CD4-positive, alpha-beta memory T cell (primary cell): Measurements from ENCODE around the gene DENND6B. TPM values are rescaled to one million over a fixed set of nuclear protein-coding genes. Genes with fewer than 3 reads are reported as not detected.

Source experiments
- CTCF ChIA-PET: fragments of 350-600 bp; sonication (Branson Sonifier 250); formaldehyde crosslinking; loops from one replicate; lab custom pipeline; 2021; ENCODE audit warnings: inconsistent platforms; ENCODE audit not compliant: partially characterized antibody; lab: Charles Lee
- POLR2A ChIA-PET: fragments of 350-600 bp; sonication (Branson Sonifier 250); formaldehyde crosslinking; loops from one replicate; lab custom pipeline; 2021; ENCODE audit not compliant: partially characterized antibody; lab: Charles Lee
- DNase-seq, 5 donors: peaks; one replicate each; pipeline versions ENCODE4 v3.0.0 to v3.0.0-alpha.2; 2020 to 2022; ENCODE audit warnings: mixed read lengths in 1 of 5
- H3K27ac ChIP-seq: one replicate; pipeline ENCODE4 v1.7.0; 2013; ENCODE audit warnings: low read depth, low read length
- H3K27me3 ChIP-seq: 2 replicates; pipeline ENCODE4 v1.7.0; 2013; ENCODE audit warnings: mild to moderate bottlenecking, low read length, moderate library complexity; ENCODE audit not compliant: insufficient read depth
- H3K36me3 ChIP-seq: 2 replicates; pipeline ENCODE4 v1.7.0; 2013; ENCODE audit warnings: mild to moderate bottlenecking, low read length, moderate library complexity; ENCODE audit not compliant: insufficient read depth
- H3K4me1 ChIP-seq: 2 replicates; pipeline ENCODE4 v1.7.0; 2013; ENCODE audit warnings: mild to moderate bottlenecking, low read length, moderate library complexity; ENCODE audit not compliant: insufficient read depth
- H3K4me3 ChIP-seq, 2 donors: one replicate each; pipeline ENCODE4 v1.7.0; 2013; ENCODE audit warnings: low read length in 2 of 2, mild to moderate bottlenecking in 1 of 2
- H3K9me3 ChIP-seq, 2 donors: one replicate each; pipeline ENCODE4 v1.7.0; 2013; ENCODE audit warnings: low read length in 2 of 2, control low read depth in 1 of 2; ENCODE audit not compliant: control insufficient read depth in 1 of 2
- H3K27ac Mint-ChIP-seq, 7 donors: one replicate each; pipeline ENCODE4 v1.8.0; 2020 to 2021; ENCODE audit warnings: mixed read lengths in 7 of 7, mild to moderate bottlenecking in 6 of 7, inconsistent platforms in 3 of 7, moderate library complexity in 3 of 7
- H3K27me3 Mint-ChIP-seq, 2 donors: one replicate each; pipeline ENCODE4 v1.8.0; 2020 to 2021; ENCODE audit warnings: mixed read lengths in 2 of 2
- H3K36me3 Mint-ChIP-seq, 2 donors: one replicate each; pipeline ENCODE4 v1.8.0; 2020 to 2021; ENCODE audit warnings: mixed read lengths in 2 of 2, inconsistent platforms in 1 of 2, mild to moderate bottlenecking in 1 of 2
- H3K4me1 Mint-ChIP-seq, 4 donors: one replicate each; pipeline ENCODE4 v1.8.0; 2020 to 2021; ENCODE audit warnings: mixed read lengths in 4 of 4, mild to moderate bottlenecking in 1 of 4
- H3K4me3 Mint-ChIP-seq, 8 donors: one replicate each; pipeline ENCODE4 v1.8.0; 2020 to 2021; ENCODE audit warnings: mixed read lengths in 8 of 8, mild to moderate bottlenecking in 7 of 8, moderate library complexity in 6 of 8, inconsistent platforms in 3 of 8
- H3K9me3 Mint-ChIP-seq, 8 donors: one replicate each; pipeline ENCODE4 v1.8.0; 2020 to 2021; ENCODE audit warnings: mixed read lengths in 8 of 8, mild to moderate bottlenecking in 5 of 8, inconsistent platforms in 3 of 8, moderate library complexity in 1 of 8
- intact Hi-C: fragments of 100-400 bp; cut with micrococcal nuclease; formaldehyde crosslinking; loops from one replicate; pipeline ENCODE4 v1.15.1; 2023
- polyA plus RNA-seq, 2 donors: library from polyadenylated mRNA; unstranded; fragments of 300-500 nt; fragmentation: Illumina TruSeq; gene quantifications; one replicate each; pipeline ENCODE4 v1.2.3, GENCODE V29; 2021
- total RNA-seq, 2 experiments: library from RNA; stranded (reverse); gene quantifications; one replicate each; pipeline ENCODE4 v1.2.3, GENCODE V29; 2021

Gene DENND6B
- total and polyA plus RNA-seq, 4 experiments from 2014 or later: 0.22 to 2.4 (median 0.94) TPM

DNA sequence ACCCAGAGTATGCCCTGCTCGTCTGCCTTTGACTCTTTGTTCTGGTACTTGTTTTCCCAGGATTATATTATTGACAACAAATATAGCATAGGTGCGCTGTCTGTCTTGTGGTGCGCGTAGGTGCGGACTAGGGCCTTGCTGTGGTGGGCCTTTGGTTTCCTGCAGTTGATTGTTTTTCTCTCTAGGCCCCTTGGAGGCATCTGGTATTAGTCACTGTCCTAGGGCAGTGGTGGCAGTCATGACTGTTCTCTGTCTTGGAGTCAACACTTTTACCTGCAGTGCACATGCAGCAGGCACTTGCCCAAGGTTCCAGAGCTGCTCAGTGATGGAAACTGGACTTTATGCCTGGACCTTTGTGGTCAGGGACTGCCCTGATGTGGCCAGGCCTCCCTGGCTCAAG, 34.9 kb upstream of the DENND6B start:
- peak overlapping the region in 6 of 7 donors; percentile 2 to 68 (median 36) for H3K27ac Mint-ChIP-seq
- no peaks in the 10 kb centered on the region for H3K27me3 Mint-ChIP-seq
- Histone ChIP-seq H3K36me3 (peaks cover 15% of the 10 kb centered on the region), H3K4me3 (no peak overlapping the region), H3K4me1 (peaks cover 21% of the 10 kb centered on the region), H3K27ac (no peak overlapping the region), H3K9me3 (no peaks in the 10 kb centered on the region), H3K27me3 (no peaks in the 10 kb centered on the region)
- H3K4me3 Mint-ChIP-seq: peak overlapping the region in 2 of 8 donors; percentile 8 to 23
- CTCF ChIA-PET: no interaction called here
- peaks cover 34 to 57% (median 42%) of the 10 kb centered on the region in 4 donors for H3K4me1 Mint-ChIP-seq
- peaks cover 17 to 25% of the 10 kb centered on the region in 2 donors for H3K36me3 Mint-ChIP-seq
- H3K9me3 Mint-ChIP-seq: peaks cover 0 to 2% (median 0%) of the 10 kb centered on the region in 8 donors
- intact Hi-C loops: no loop called here
- POLR2A ChIA-PET: no interaction called here
- DNase-seq: no peak

DNA sequence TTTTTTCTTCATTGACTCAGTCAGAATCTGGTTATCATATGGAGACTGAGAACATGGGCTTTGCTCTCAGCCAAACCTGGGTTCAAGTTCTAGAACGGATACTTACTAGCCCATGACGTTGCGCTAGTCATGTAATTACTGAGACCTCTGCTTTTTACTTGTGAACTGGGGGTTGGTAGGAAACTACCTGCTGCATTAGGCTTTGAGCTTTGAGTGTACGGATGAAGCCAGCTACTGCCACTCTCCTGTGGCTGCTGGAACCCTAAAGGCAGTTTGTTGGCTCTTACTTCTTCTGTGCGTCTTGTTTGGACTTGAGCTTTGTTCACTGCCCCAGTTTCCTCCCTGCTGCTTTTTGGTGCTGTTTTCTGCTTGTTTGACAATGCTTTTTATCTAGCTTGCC, 34.4 kb upstream of the DENND6B start:
- DNase-seq: no peak
- Histone ChIP-seq H3K9me3 (no peaks in the 10 kb centered on the region), H3K36me3 (peaks cover 15% of the 10 kb centered on the region), H3K27ac (no peak overlapping the region), H3K27me3 (no peaks in the 10 kb centered on the region), H3K4me1 (peaks cover 21% of the 10 kb centered on the region), H3K4me3 (no peak overlapping the region)
- ChIA-PET POLR2A (interaction anchor here (0.9 kb wide), 1 partner anchor 259 kb away, joined by 3 read pairs; no protein-coding TSS in a partner anchor), CTCF (no interaction called here)
- Mint-ChIP-seq H3K9me3 (peaks cover 0 to 2% (median 0%) of the 10 kb centered on the region in 8 donors), H3K4me1 (peaks cover 31 to 53% (median 40%) of the 10 kb centered on the region in 4 donors), H3K4me3 (peak overlapping the region in 3 of 8 donors; percentile 8 to 45 (median 23)), H3K27me3 (no peaks in the 10 kb centered on the region), H3K27ac (peak overlapping the region in 6 of 7 donors; percentile 2 to 77 (median 56)), H3K36me3 (peaks cover 17 to 25% of the 10 kb centered on the region in 2 donors)
- intact Hi-C loops: no loop called here

DNA sequence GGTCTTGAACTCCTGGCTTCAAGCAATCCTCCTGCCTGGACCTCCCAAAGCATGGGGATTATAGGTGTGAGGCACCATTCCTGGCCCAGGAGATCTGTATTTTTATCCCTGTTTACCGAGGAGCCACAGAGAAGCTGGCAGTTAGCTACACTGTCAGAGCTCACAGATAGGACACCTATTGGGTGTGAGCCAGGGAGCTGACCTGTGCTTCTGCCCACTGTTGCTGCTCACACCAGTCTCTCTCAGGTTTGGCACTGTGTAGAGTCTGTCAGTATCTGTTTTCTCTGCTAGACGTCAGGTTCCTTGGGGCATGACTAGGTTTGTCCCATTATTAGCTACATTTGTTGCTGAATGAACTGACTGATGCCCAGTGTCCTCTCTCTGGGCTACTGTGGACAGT, 33.8 kb upstream of the DENND6B start:
- Histone ChIP-seq H3K4me3 (no peak overlapping the region), H3K9me3 (no peaks in the 10 kb centered on the region), H3K27ac (no peak overlapping the region), H3K27me3 (no peaks in the 10 kb centered on the region), H3K4me1 (peaks cover 21% of the 10 kb centered on the region), H3K36me3 (peaks cover 15% of the 10 kb centered on the region)
- POLR2A ChIA-PET: interaction anchor here (0.9 kb wide), 1 partner anchor 260 kb away, joined by 3 read pairs; no protein-coding TSS in a partner anchor
- CTCF ChIA-PET: no interaction called here
- Mint-ChIP-seq H3K4me1 (peaks cover 28 to 48% (median 39%) of the 10 kb centered on the region in 4 donors), H3K9me3 (peaks cover 0 to 2% (median 0%) of the 10 kb centered on the region in 8 donors), H3K27me3 (no peaks in the 10 kb centered on the region), H3K36me3 (peaks cover 17 to 25% of the 10 kb centered on the region in 2 donors), H3K27ac (peak overlapping the region in 3 of 7 donors; percentile 71 to 77 (median 74)), H3K4me3 (no peak overlapping the region)
- intact Hi-C loops: no loop called here
- no peak for DNase-seq

DNA sequence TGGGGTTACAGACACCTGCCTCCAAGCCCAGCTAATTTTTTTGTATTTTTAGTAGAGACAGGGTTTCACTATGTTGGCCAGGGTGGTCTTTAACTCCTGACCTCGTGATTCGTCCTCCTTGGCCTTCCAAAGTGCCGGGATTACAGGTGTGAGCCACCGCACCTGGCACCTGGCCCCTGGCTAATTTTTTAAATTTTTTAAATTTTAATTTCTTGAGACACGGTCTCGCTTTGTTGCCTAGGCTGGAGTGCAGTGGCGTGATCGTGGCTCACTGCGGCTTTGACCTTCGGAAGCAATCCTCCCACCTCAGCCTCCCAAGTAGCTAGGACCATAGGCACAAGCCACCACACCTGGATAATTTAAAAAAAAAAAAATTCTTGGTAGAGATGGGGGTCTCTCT, 30.9 kb upstream of the DENND6B start:
- intact Hi-C loops: no loop called here

DNA sequence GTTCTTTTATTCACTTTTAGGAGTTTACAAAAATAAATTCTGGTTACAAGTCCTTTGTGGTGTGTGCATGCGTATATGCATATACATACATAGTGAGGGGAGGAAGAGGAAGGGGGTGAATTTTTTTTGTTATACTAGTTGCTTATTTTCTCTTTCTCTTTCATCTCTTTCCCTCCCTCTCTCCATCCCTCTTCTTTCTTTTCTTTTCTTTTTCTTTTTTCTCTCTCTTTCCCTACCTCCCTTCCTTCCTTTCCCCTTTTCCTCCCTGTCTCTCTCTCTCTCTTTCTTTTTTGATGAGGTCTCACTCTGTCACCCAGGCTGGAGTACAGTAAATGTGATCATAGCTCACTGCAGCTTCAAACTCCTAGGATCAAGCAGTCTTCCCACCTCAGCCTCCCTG, 30.4 kb upstream of the DENND6B start:
- peaks cover 21 to 29% (median 26%) of the 10 kb centered on the region in 4 donors for H3K4me1 Mint-ChIP-seq
- intact Hi-C loops: no loop called here
- H3K27ac Mint-ChIP-seq: peak overlapping the region in 3 of 7 donors; percentile 15 to 67 (median 27)
- no peaks in the 10 kb centered on the region for H3K27me3 ChIP-seq
- H3K9me3 ChIP-seq: no peaks in the 10 kb centered on the region
- POLR2A ChIA-PET: no interaction called here
- H3K4me3 ChIP-seq: no peak overlapping the region
- DNase-seq: no peak
- CTCF ChIA-PET: interaction anchor here (1.5 kb wide), 1 partner anchor 15 kb away, joined by 4 read pairs; no protein-coding TSS in a partner anchor
- H3K27ac ChIP-seq: no peak overlapping the region
- H3K36me3 Mint-ChIP-seq: peaks cover 12 to 28% of the 10 kb centered on the region in 2 donors
- H3K36me3 ChIP-seq: peaks cover 20% of the 10 kb centered on the region
- peaks cover 19% of the 10 kb centered on the region for H3K4me1 ChIP-seq
- no peak overlapping the region for H3K4me3 Mint-ChIP-seq
- peaks cover 0 to 2% (median 0%) of the 10 kb centered on the region in 8 donors for H3K9me3 Mint-ChIP-seq
- H3K27me3 Mint-ChIP-seq: no peaks in the 10 kb centered on the region

More for the DNA sequence above, 30.9 kb upstream of the DENND6B start:
- no peaks in the 10 kb centered on the region for H3K9me3 ChIP-seq
- no peaks in the 10 kb centered on the region for H3K27me3 ChIP-seq
- peaks cover 21 to 34% (median 29%) of the 10 kb centered on the region in 4 donors for H3K4me1 Mint-ChIP-seq
- no peaks in the 10 kb centered on the region for H3K27me3 Mint-ChIP-seq
- H3K9me3 Mint-ChIP-seq: peaks cover 0 to 2% (median 0%) of the 10 kb centered on the region in 8 donors
- H3K36me3 Mint-ChIP-seq: peaks cover 12 to 30% of the 10 kb centered on the region in 2 donors
- H3K4me3 Mint-ChIP-seq: no peak overlapping the region
- no peak overlapping the region for H3K27ac ChIP-seq
- ChIA-PET CTCF (interaction anchor here (0.6 to 1.5 kb wide), 3 partner anchors 10 to 251 kb away, joined by 3 to 5 read pairs (median 4); no protein-coding TSS in a partner anchor), POLR2A (no interaction called here)
- DNase-seq: no peak
- peaks cover 21% of the 10 kb centered on the region for H3K4me1 ChIP-seq
- peaks cover 22% of the 10 kb centered on the region for H3K36me3 ChIP-seq
- H3K27ac Mint-ChIP-seq: no peak overlapping the region
- no peak overlapping the region for H3K4me3 ChIP-seq

DNA sequence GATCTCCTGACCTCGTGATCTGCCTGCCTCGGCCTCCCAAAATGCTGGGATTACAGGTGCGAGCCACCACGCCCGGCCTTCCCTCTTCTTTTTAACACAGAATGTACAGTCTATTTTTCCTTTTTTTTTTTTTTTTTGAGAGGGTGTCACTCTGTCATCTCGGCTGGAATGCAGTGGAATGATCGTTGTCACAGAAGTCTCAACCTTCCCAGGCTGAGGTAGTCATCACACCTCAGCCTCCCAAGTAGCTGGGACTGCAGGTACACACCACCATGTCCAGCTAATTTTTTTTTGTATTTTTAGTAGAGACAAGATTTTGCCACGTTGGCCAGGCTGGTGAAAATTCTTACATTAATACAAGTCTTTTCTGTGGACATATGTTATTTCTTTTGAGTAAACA, 29.4 kb upstream of the DENND6B start:
- Mint-ChIP-seq H3K27me3 (no peaks in the 10 kb centered on the region), H3K4me1 (peaks cover 15 to 18% (median 17%) of the 10 kb centered on the region in 4 donors), H3K4me3 (no peak overlapping the region), H3K36me3 (peaks cover 12 to 23% of the 10 kb centered on the region in 2 donors), H3K27ac (no peak overlapping the region), H3K9me3 (no peaks in the 10 kb centered on the region)
- Histone ChIP-seq H3K4me3 (no peak overlapping the region), H3K36me3 (peaks cover 18% of the 10 kb centered on the region), H3K4me1 (peaks cover 9% of the 10 kb centered on the region), H3K27ac (no peak overlapping the region), H3K27me3 (no peaks in the 10 kb centered on the region), H3K9me3 (no peaks in the 10 kb centered on the region)
- intact Hi-C loops: no loop called here
- no peak for DNase-seq
- POLR2A ChIA-PET: no interaction called here
- CTCF ChIA-PET: interaction anchor here (0.7 kb wide), 1 partner anchor 12 kb away, joined by 3 read pairs; no protein-coding TSS in a partner anchor

DNA sequence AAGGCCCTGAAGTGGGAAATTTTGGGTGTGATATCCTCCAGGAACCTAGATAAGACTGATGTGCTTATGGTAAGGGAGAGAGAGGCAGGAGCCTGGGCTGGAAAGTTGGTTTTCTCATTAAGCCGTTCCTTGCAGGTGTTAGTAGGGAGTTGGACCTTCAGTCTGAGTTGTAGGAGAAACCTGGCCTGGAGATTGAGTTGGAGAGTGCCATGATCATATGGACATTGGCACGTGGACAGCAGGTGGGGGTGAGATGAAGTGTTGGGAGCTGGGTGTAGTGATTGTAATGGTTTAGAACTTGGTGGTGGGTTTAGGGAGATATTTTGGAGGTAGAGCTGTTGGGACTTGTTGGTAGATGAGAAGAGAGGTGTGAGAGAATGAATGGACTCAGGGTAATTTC, 21.2 kb upstream of the DENND6B start:
- no peaks in the 10 kb centered on the region for H3K27me3 ChIP-seq
- peaks cover 0 to 1% of the 10 kb centered on the region in 2 donors for H3K36me3 Mint-ChIP-seq
- H3K27me3 Mint-ChIP-seq: no peaks in the 10 kb centered on the region
- no peaks in the 10 kb centered on the region for H3K9me3 Mint-ChIP-seq
- peak in 1 of 5 donors; percentile 11 for DNase-seq
- H3K9me3 ChIP-seq: no peaks in the 10 kb centered on the region
- no peak overlapping the region for H3K4me3 Mint-ChIP-seq
- H3K4me1 Mint-ChIP-seq: peaks cover 0 to 3% (median under 1%) of the 10 kb centered on the region in 4 donors
- H3K4me1 ChIP-seq: peaks cover 28% of the 10 kb centered on the region
- H3K27ac ChIP-seq: no peak overlapping the region
- ChIA-PET POLR2A (no interaction called here), CTCF (no interaction called here)
- no peak overlapping the region for H3K27ac Mint-ChIP-seq
- peaks cover 6% of the 10 kb centered on the region for H3K36me3 ChIP-seq
- no peak overlapping the region for H3K4me3 ChIP-seq
- intact Hi-C loops: no loop called here
